CD14-positive monocyte (primary cell): ENCODE data around the gene LRRFIP2. TPM values are rescaled to one million over a fixed set of nuclear protein-coding genes. Genes with fewer than 3 reads are reported as not detected.

Source experiments
- DNase-seq, 3 donors: peaks; one replicate each; pipeline ENCODE4 v3.0.0-alpha.2; 2011 to 2022
- H2AFZ ChIP-seq: 2 replicates; pipeline ENCODE4 v1.6.0; 2012; ENCODE audit warnings: mild to moderate bottlenecking, low read depth, low read length, inconsistent platforms; ENCODE audit not compliant: insufficient read depth, poor library complexity, severe bottlenecking
- H3K27ac ChIP-seq, 2 donors: 1 replicate in 1 of 2; 2 replicates in 1 of 2; pipeline ENCODE4 v1.5.1; 2012 to 2013; ENCODE audit warnings: low read length in 2 of 2, control low read depth in 1 of 2, inconsistent platforms in 1 of 2, low read depth in 1 of 2, mild to moderate bottlenecking in 1 of 2
- H3K27me3 ChIP-seq, 2 donors: one replicate each; pipeline versions ENCODE4 v1.6.0 to v1.6.1; 2011 to 2013; ENCODE audit warnings: low read length in 2 of 2; ENCODE audit not compliant: control insufficient read depth in 2 of 2, insufficient read depth in 2 of 2
- H3K36me3 ChIP-seq, 2 donors: replicated peaks in 1 of 2; 1 replicate in 1 of 2; 2 replicates in 1 of 2; pipeline versions ENCODE4 v1.5.1 to v1.6.1; 2012 to 2013; ENCODE audit warnings: low read length in 2 of 2, control low read depth in 1 of 2, inconsistent platforms in 1 of 2, mild to moderate bottlenecking in 1 of 2; ENCODE audit not compliant: insufficient read depth in 2 of 2, control insufficient read depth in 1 of 2
- H3K4me1 ChIP-seq, 2 donors: 1 replicate in 1 of 2; 2 replicates in 1 of 2; pipeline versions ENCODE4 v1.5.1 to v1.6.1; 2012 to 2013; ENCODE audit warnings: low read length in 2 of 2, control low read depth in 1 of 2, inconsistent platforms in 1 of 2, mild to moderate bottlenecking in 1 of 2, moderate library complexity in 1 of 2; ENCODE audit not compliant: insufficient read depth in 2 of 2, control insufficient read depth in 1 of 2
- H3K4me2 ChIP-seq: replicated peaks from 2 replicates; pipeline ENCODE3; 2012; ENCODE audit warnings: low read length, moderate library complexity, mild to moderate bottlenecking; ENCODE audit not compliant: poor library complexity, severe bottlenecking; ENCODE audit errors: extremely low read depth
- H3K4me3 ChIP-seq, 3 experiments: fragments of 200-600 bp in 1 of 3; sonication (generic) in 1 of 3; replicated peaks in 1 of 3; 1 replicate in 2 of 3; 2 replicates in 1 of 3; pipeline ENCODE4 v1.5.1; 2011 to 2013; ENCODE audit warnings: low read length in 3 of 3, mild to moderate bottlenecking in 3 of 3, control low read depth in 2 of 3, low read depth in 2 of 3, inconsistent platforms in 1 of 3, moderate library complexity in 1 of 3
- H3K79me2 ChIP-seq: 2 replicates; pipeline ENCODE4 v1.6.0; 2012; ENCODE audit warnings: mild to moderate bottlenecking, control low read depth, inconsistent platforms, low read length, moderate library complexity; ENCODE audit not compliant: insufficient read depth
- H3K9ac ChIP-seq: 2 replicates; pipeline ENCODE4 v1.6.0; 2017; ENCODE audit warnings: low read length, mild to moderate bottlenecking; ENCODE audit not compliant: insufficient read depth, poor library complexity, severe bottlenecking
- H3K9me3 ChIP-seq, 2 donors: replicated peaks in 1 of 2; 1 replicate in 1 of 2; 2 replicates in 1 of 2; pipeline versions ENCODE4 v1.5.1 to v1.6.1; 2012 to 2013; ENCODE audit warnings: low read length in 2 of 2, control low read depth in 1 of 2; ENCODE audit not compliant: control insufficient read depth in 1 of 2, insufficient read depth in 1 of 2
- H4K20me1 ChIP-seq: 2 replicates; pipeline ENCODE4 v1.6.0; 2012; ENCODE audit warnings: mild to moderate bottlenecking, low read length, control low read depth, moderate library complexity; ENCODE audit not compliant: insufficient read depth
- H3K27ac Mint-ChIP-seq, 7 donors: one replicate each; pipeline ENCODE4 v1.8.0; 2020; ENCODE audit warnings: mild to moderate bottlenecking in 7 of 7, mixed read lengths in 7 of 7, moderate library complexity in 6 of 7, inconsistent platforms in 2 of 7
- H3K27me3 Mint-ChIP-seq, 3 donors: one replicate each; pipeline ENCODE4 v1.8.0; 2021 to 2022; ENCODE audit warnings: low read depth in 3 of 3, mild to moderate bottlenecking in 3 of 3, mixed read lengths in 3 of 3, moderate library complexity in 3 of 3, inconsistent platforms in 1 of 3
- H3K36me3 Mint-ChIP-seq, 2 donors: one replicate each; pipeline ENCODE4 v1.8.0; 2020; ENCODE audit warnings: mixed read lengths in 2 of 2, inconsistent platforms in 1 of 2, mild to moderate bottlenecking in 1 of 2
- H3K4me1 Mint-ChIP-seq: one replicate; pipeline ENCODE4 v1.8.0; 2020; ENCODE audit warnings: mild to moderate bottlenecking, mixed read lengths
- H3K4me3 Mint-ChIP-seq, 2 donors: one replicate each; pipeline ENCODE4 v1.8.0; 2020; ENCODE audit warnings: mild to moderate bottlenecking in 2 of 2, mixed read lengths in 2 of 2, moderate library complexity in 1 of 2
- H3K9me3 Mint-ChIP-seq, 7 donors: one replicate each; pipeline ENCODE4 v1.8.0; 2020 to 2022; ENCODE audit warnings: mixed read lengths in 7 of 7, mild to moderate bottlenecking in 6 of 7, moderate library complexity in 6 of 7, inconsistent platforms in 2 of 7
- CTCF ChIP-seq: fragments of 200-600 bp; IDR thresholded peaks from one replicate; pipeline ENCODE4 v1.8.0; 2022; ENCODE audit warnings: antibody characterized with exemption, mild to moderate bottlenecking
- WGBS: methylation state at CpG from one replicate; pipeline ENCODE4 v1.1.5; 2013; ENCODE audit warnings: missing lambda C conversion rate; ENCODE audit not compliant: insufficient coverage; 5-methylcytosine and 5-hydroxymethylcytosine counted together
- intact Hi-C, 2 donors: fragments of 100-400 bp; cut with micrococcal nuclease; formaldehyde crosslinking; loops; one replicate each; pipeline versions ENCODE4 v1.15.0 to v1.15.1; 2023
- polyA plus RNA-seq, 3 donors: library from polyadenylated mRNA; depleted of rRNA in 1 of 3; unstranded in 2 of 3; stranded (reverse) in 1 of 3; fragments of 300-500 nt in 2 of 3; fragments of >200 nt in 1 of 3; fragmentation: Illumina TruSeq in 2 of 3; gene quantifications; 1 replicate in 2 of 3; 2 replicates in 1 of 3; pipeline ENCODE4 v1.2.3, GENCODE V29; 2012 to 2021

LRRFIP2 gene
- polyA plus RNA-seq, 3 donors: 30.9 to 39.4 (median 31.7) TPM

- H3K27ac ChIP-seq: no peak overlapping the region
- no peaks in the 10 kb centered on the region for H4K20me1 ChIP-seq
- Mint-ChIP-seq H3K36me3 (peaks cover 67 to 68% of the 10 kb centered on the region in 2 donors), H3K27me3 (peaks cover 0 to 3% (median 0%) of the 10 kb centered on the region in 3 donors), H3K27ac (no peak overlapping the region), H3K4me1 (peaks cover 9% of the 10 kb centered on the region), H3K4me3 (no peak overlapping the region), H3K9me3 (no peaks in the 10 kb centered on the region)
- H3K9me3 ChIP-seq: no peaks in the 10 kb centered on the region
- no peaks in the 10 kb centered on the region for H3K27me3 ChIP-seq
- H3K4me1 ChIP-seq: no peaks in the 10 kb centered on the region
- H3K4me2 ChIP-seq: no peak overlapping the region
- no peak for DNase-seq
- H3K4me3 ChIP-seq: no peak overlapping the region
- peaks cover 31 to 88% of the 10 kb centered on the region in 2 donors for H3K36me3 ChIP-seq
- H3K9ac ChIP-seq: no peak overlapping the region
- intact Hi-C loops: no loop called here
- no peak overlapping the region for H2AFZ ChIP-seq
- no peaks in the 10 kb centered on the region for H3K79me2 ChIP-seq
- no CpG with 5 or more reads among the region's 2 CpGs for WGBS
- no peak for TF ChIP-seq CTCF
These were observed 86.5 kb downstream of the LRRFIP2 start for GRCh38 chr3:37087870-37088269.

DNA sequence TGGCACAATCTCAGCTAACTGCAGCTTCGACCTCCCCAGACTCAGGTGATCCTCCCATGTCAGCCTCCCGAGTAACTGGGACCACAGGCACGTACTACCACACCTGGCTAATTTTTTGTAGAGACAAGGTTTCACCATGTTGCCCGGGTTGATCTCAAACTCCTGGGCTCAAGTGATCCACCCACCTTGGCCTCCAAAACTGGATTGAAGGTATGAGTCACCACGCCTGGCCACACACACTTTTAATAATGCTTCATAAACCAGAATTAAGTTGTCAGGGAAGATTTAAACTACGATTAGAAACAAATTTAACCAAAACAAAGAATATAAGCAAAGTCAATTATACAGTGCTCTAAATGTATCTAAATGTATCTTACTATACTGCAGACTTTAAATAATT is 87.5 kb downstream of the LRRFIP2 start:
- no peaks in the 10 kb centered on the region for H3K79me2 ChIP-seq
- no peak overlapping the region for H3K4me3 Mint-ChIP-seq
- H2AFZ ChIP-seq: no peak overlapping the region
- no peak overlapping the region for H3K27ac Mint-ChIP-seq
- TF ChIP-seq CTCF: no peak
- no peaks in the 10 kb centered on the region for H3K9me3 ChIP-seq
- 95% methylated on average over 4 of the region's 6 CpGs for WGBS
- no peak overlapping the region for H3K4me2 ChIP-seq
- intact Hi-C loops: no loop called here
- no peak overlapping the region for H3K27ac ChIP-seq
- no peaks in the 10 kb centered on the region for H3K4me1 ChIP-seq
- no peaks in the 10 kb centered on the region for H3K9me3 Mint-ChIP-seq
- H4K20me1 ChIP-seq: no peaks in the 10 kb centered on the region
- no peak for DNase-seq
- H3K9ac ChIP-seq: no peak overlapping the region
- H3K27me3 Mint-ChIP-seq: peaks cover 0 to 3% (median 0%) of the 10 kb centered on the region in 3 donors
- H3K4me3 ChIP-seq: no peak overlapping the region
- peaks cover 9% of the 10 kb centered on the region for H3K4me1 Mint-ChIP-seq
- peaks cover 66 to 67% of the 10 kb centered on the region in 2 donors for H3K36me3 Mint-ChIP-seq
- H3K27me3 ChIP-seq: no peaks in the 10 kb centered on the region
- peaks cover 33 to 89% of the 10 kb centered on the region in 2 donors for H3K36me3 ChIP-seq
